ENCODE measurements around the gene ARMC3. TPM values are rescaled to one million over a fixed set of nuclear protein-coding genes. Genes with fewer than 3 reads are reported as not detected.
"Not testable (repeated sequence)": the region's sequence is repeated elsewhere in the genome, so short reads cannot be mapped to it uniquely, and the experiment has no call there.

ARMC3 gene
- polyA plus RNA-seq, 4 donors: 10.9 to 16.7 (median 13.1) TPM

DNA sequence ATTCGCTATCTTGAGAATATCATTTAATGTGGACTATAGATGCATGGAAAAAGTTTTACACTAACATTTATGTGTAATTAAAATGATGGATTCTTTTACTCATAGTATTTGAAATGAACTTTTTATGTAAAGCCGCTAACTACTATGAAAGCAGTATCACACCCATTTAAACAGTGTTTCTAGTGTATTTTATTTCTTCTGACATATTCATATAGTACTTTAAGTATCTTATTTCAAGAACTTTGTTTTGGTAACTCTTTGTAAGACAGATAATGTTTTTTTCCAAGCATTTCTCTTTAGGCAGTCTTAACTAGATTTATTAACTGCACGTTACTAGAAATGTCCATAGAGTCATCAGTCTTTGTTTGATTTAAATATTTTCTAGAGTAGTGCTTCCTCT lies 12.5 kb upstream of the ARMC3 start:
- DNase-seq (ENCODE audit: low read depth in 4 of 4, low spot score in 3 of 4): no peak

- DNase-seq (ENCODE audit: low read depth in 4 of 4, low spot score in 3 of 4): no peak
These were observed 2.8 kb upstream of the ARMC3 start for GRCh38 chr10:22925088-22925487.

DNA sequence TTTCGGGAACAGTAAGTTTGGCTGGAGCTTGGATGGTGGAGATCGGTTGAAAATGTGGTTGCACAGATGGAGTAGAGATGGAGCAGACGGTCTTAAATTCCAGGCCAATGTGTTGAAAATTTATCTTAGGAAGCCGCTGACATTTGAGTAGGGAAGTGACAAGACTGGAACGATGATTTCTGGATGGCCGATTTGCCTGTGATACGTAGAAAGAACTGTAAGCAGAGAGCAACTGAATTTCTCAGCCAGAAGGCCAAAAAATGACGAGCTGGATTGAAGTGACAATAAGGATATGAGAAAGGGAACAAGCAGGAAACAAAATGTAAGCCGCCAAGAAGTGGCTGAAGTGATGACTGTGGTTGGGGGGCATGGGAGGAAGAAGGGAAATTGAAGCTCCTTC lies 687 bp upstream of the ARMC3 start:
- DNase-seq (ENCODE audit: low read depth in 4 of 4, low spot score in 3 of 4): no peak

DNA sequence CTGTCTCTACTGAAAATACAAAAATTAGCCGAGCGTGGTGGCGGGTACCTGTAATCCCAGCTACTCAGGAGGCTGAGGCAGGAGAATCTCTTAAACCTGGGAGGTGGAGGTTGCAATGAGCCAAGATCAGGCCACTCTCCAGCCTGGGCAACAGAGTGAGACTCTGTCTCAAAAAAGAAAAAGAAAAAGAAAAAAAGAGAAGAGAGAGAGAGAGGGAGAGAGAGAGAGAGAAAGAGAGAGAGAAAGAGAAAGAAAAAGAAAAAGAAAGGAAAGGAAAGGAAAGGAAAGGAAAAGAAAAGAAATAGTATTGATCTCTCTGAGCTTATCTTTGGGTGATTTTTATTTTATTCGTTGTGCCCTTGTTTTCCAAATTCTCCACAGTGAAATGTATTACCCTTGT lies 1.2 kb downstream of the ARMC3 start:
- not testable (repeated sequence) for DNase-seq (ENCODE audit: low read depth in 4 of 4, low spot score in 3 of 4)

DNA sequence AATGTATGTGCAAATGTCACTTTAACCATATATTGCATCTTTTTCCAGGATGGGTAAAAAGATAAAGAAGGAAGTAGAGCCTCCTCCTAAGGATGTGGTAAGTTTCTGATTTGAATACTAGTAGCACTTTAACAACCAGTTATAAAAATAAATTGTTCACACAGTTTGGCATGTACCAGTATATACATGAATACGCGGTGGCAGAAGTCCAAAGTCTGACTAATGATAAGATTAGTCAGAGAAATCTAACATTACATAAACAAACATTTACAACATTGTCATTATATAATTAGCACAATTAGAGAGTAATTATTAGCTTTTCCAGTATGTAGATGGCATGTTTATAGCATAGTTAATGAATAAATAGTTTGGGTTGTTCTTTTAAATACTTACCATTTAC lies 4.1 kb downstream of the ARMC3 start:
- no peak for DNase-seq (ENCODE audit: low read depth in 4 of 4, low spot score in 3 of 4)

DNA sequence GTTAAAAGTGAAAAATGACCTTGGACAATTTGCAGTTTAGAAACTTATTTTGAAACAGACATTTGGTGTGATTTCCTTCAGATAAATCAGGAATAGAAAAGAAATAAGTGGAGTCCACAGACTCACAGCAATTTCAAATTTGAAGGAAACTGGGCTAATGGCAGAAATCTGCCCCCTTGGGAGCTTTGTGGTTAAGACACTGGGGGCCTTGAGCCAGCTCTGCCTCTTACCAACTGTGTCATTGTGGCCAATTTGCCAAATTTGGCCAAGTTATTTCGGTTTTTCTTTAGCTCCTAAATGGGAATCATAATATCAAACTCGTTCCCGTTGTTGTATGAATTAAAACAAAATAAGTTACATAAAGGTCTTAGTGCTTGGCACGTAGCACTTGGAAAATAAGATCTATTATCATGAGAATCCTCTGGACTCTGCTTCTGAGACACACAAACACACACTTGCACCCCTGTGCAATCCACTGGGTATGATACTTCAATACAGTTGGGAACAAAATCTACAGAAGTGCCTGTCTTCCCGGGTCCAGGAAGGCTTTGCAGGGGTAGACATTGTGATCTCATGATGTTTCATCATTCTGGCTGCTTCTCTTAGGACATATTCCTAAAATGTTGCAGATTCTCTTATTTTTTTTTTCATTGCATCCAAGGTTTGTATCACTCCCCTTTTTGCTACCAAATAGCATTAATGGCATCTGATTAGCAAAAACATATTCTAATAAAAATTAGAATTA lies 4.9 kb downstream of the ARMC3 start:
- DNase-seq (ENCODE audit: low read depth in 4 of 4, low spot score in 3 of 4): no peak

GRCh38 chr10:22934726-22935125 lies 6.9 kb downstream of the ARMC3 start:
- no peak for DNase-seq (ENCODE audit: low read depth in 4 of 4, low spot score in 3 of 4)

DNA sequence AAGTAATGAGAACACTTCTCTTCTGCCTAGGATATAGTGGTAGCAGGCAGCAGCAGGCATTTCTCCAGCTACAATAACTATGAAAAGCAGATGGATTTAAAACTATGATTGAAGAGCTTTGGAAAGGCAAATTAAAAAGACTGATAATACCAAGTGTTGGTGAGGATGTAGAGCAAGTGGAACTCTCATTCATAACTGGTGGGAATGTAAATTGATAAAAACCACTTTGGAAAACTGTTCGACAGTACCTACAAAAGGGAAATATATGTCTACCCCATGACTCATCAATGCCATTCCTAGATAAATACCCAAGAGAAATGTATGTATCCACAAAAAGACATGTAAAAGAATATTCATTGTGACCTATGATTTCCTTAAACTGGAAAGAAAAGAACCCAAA lies 14.6 kb downstream of the ARMC3 start:
- DNase-seq (ENCODE audit: low read depth in 4 of 4, low spot score in 3 of 4): no peak

GRCh38 chr10:22945934-22946673 lies 18.3 kb downstream of the ARMC3 start:
- DNase-seq (ENCODE audit: low read depth in 4 of 4, low spot score in 3 of 4): no peak

GRCh38 chr10:22954970-22955369 lies 27.1 kb downstream of the ARMC3 start:
- DNase-seq (ENCODE audit: low read depth in 4 of 4, low spot score in 3 of 4): no peak

DNA sequence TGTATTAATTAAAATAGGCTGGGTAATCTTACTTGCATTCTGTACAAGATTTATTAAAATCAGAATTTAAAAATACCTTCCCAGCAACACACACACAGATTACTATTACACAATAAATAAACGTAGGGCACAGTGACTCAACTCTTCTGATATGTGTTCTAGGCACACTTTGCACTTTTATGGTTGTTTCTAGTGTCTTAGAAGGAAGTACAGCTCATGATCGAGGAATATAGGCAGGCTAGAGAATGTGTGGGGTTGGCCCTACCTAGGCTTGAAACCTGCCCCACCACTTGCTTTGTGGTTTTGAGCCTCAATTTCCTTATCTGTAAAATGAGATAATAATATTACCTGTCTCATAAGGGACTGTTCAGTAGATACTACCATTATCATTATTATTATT lies 30.5 kb downstream of the ARMC3 start:
- no peak for DNase-seq (ENCODE audit: low read depth in 4 of 4, low spot score in 3 of 4)

DNA sequence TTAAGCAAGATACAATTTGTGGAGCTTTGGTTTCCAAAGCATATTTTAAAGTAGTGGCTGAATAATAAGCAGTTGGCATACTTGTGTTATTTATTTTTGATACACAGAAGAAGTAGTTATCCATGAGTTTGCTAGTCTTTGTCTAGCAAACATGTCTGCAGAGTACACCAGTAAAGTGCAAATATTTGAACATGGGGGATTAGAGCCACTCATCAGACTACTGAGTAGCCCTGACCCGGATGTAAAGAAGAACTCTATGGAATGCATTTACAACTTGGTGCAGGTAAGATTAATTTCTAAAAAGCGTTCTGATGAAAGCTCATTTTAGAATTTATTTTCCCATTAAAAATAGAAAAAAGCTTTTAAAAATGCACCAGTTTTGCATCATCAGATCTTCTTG lies 31.4 kb downstream of the ARMC3 start:
- DNase-seq (ENCODE audit: low read depth in 4 of 4, low spot score in 3 of 4): no peak

DNA sequence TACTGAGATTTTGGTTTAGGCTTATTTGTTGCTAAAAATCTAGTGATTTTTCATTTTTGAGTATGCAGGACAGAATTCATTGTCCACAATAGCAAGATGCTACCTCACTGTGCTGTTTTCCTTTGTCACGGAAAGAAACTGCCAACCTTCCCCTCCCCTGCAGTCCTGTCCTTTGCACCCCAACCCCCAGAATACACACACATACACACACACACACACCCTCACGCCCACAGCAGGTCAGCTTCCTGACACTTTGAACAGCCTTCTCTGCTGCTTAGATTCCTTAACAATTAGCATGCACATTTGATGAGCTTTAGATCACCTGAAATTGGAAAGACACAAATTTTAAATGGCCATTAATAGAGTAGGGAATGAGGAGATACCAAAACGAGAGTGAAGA lies 32.1 kb downstream of the ARMC3 start:
- no peak for DNase-seq (ENCODE audit: low read depth in 4 of 4, low spot score in 3 of 4)

- no peak for DNase-seq (ENCODE audit: low read depth in 4 of 4, low spot score in 3 of 4)
These were observed 35.0 kb downstream of the ARMC3 start for GRCh38 chr10:22962817-22963216.

DNA sequence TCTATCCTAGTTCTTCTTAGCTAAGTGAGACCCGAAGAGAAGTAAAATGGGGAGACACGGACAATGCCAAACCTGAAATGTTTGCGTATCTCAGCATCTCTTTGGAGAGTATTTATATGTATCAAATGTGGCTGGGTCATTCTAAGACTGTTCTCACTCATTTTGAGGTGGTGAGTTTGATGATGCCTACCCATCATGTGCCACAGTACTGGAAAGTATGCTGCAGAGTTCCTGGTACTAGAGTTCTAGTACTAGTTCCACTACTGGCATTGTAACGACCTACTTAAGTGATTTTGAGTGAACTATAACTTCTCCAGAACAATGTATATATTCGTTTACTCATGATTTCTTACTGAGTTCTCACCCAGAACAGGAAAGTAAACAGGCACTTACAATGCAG lies 41.9 kb downstream of the ARMC3 start:
- no peak for DNase-seq (ENCODE audit: low read depth in 4 of 4, low spot score in 3 of 4)

DNA sequence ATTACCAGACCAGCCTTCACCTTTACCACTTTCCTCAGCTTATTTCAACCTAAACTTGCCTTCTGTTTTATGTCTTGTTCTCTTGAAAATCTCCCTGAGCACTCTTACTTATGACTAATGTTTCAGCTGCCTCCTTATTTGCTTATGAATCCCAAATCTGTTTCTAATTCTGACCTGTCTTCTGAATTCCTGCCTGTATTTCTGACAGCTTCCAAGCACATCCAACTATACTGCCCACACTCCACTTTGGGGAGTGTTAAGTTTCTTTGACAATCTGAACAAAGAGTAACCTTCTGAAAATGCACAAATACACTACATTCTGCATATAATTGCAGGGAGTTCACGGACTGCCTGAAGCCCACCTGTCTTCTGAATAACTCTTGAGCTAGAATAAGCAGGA lies 48.7 kb downstream of the ARMC3 start:
- DNase-seq (ENCODE audit: low read depth in 4 of 4, low spot score in 3 of 4): no peak

GRCh38 chr10:22977751-22978150 lies 49.9 kb downstream of the ARMC3 start:
- no peak for DNase-seq (ENCODE audit: low read depth in 4 of 4, low spot score in 3 of 4)

DNA sequence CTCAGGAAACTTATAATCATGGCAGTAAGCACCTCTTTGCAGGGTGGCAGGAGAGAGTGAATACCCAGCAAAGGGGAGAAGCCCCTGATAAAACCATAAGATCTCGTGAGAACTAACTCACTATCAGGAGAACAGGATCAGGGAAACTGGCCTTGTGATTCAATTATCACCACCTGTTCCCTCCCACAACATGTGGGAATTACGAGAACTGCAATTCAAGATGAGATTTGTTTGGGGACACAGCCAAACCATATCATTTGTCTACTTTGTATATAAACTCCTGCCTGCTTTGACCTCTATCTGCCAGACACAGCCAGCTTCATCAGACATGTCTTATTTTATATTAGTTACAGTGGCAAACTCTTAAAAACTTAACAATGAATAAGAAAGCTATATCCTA lies 50.4 kb downstream of the ARMC3 start:
- no peak for DNase-seq (ENCODE audit: low read depth in 4 of 4, low spot score in 3 of 4)

DNA sequence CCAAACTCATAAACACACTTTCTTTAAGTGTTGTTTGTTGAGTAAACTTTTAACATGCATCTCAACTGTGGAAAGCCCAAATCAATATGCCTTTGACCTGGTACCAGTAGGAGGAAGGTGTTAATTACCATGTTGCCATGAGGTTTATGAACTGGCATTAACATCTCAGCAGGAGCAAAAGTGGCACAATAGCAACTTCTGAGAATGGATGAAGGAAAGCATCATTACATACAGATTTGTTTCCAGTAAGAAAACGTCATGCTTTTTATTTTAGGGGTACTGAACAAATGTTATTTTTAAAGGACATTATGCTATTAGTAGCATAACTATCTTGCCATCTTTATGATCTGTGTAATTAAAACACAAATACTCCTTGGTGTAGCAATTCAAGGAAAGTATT lies 51.1 kb downstream of the ARMC3 start:
- no peak for DNase-seq (ENCODE audit: low read depth in 4 of 4, low spot score in 3 of 4)

DNA sequence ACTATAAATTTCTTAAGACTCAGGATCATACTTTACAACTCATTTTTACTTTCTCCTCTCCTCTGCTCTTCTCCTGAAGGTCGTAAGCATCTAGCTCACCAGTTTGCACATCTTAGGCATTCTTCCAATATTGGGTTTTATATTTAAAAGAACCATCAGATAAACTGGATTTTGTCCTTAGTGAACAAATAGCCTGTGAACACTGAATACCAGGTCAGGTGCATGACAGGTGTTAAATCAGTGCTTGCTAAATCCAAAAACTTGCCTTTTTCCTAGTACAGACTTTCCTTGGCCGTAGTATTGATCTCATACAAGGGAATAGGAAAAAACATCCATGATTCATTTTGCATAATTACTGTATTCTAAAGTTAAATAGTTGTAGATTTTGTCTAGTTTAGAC lies 53.0 kb downstream of the ARMC3 start:
- DNase-seq (ENCODE audit: low read depth in 4 of 4, low spot score in 3 of 4): no peak

DNA sequence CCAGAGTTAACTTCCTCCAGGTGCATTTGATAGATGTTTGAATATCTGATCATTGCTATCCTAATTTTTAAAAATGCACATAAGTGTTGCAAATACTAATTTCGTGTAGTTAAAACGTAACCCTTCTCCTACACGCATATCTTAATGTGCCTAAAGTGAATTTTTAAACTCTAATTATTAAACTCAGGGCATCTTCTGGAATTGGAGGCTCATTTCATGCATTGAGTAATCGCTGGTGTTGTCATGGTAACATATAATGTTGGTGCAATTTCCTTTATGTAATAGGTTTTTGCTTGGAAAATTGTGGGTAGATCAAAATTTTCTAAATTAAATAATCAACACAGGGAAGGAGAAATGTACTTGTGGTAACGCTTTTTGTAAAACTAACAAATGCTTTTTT lies 56.2 kb downstream of the ARMC3 start:
- DNase-seq (ENCODE audit: low read depth in 4 of 4, low spot score in 3 of 4): no peak

- DNase-seq (ENCODE audit: low read depth in 4 of 4, low spot score in 3 of 4): peak in 1 of 4 donors; percentile 22
These were observed 59.1 kb downstream of the ARMC3 start for GRCh38 chr10:22986771-22987542.
